GM12865 (cell line): ENCODE data around the gene BRME1.

ENCODE experiments used
- DNase-seq: peaks from one replicate; pipeline ENCODE4 v3.0.0; 2010; ENCODE audit warnings: low read depth
- H3K4me3 ChIP-seq: 2 replicates; pipeline ENCODE4 v1.5.1; 2011; ENCODE audit warnings: mild to moderate bottlenecking, low read depth, low read length, control low read depth
- CTCF ChIP-seq: IDR thresholded peaks from 2 replicates; pipeline ENCODE4 v1.5.1; 2011; ENCODE audit warnings: low read length, control low read depth, low read depth, inconsistent platforms; ENCODE audit not compliant: insufficient read depth; ENCODE audit errors: missing control alignments

BRME1 gene

GRCh38 chr19:13850910-13851733 lies 54.8 kb downstream of the BRME1 start:
- TF ChIP-seq CTCF: no peak
- no peak overlapping the region for H3K4me3 ChIP-seq
- DNase-seq: no peak

GRCh38 chr19:13849991-13850909 lies 55.7 kb downstream of the BRME1 start:
- H3K4me3 ChIP-seq: no peak overlapping the region
- no peak for TF ChIP-seq CTCF
- peak; percentile 64 for DNase-seq

GRCh38 chr19:13848798-13849676 lies 56.9 kb downstream of the BRME1 start:
- no peak for DNase-seq
- H3K4me3 ChIP-seq: no peak overlapping the region
- no peak for TF ChIP-seq CTCF

- no peak for DNase-seq
- no peak overlapping the region for H3K4me3 ChIP-seq
- TF ChIP-seq CTCF: no peak
Measured at GRCh38 chr19:13848340-13848677, 57.6 kb downstream of the BRME1 start.

GRCh38 chr19:13847407-13848339 lies 58.2 kb downstream of the BRME1 start:
- peak; percentile 84 for DNase-seq
- H3K4me3 ChIP-seq: peak overlapping the region; percentile 71
- no peak for TF ChIP-seq CTCF
